Trophoblast cell (in vitro differentiated cells and primary cell): ENCODE data around the gene UBE2J2.
"Not testable (repeated sequence)": the region's sequence is repeated elsewhere in the genome, so short reads cannot be mapped to it uniquely, and the experiment has no call there.

Source experiments
- DNase-seq, 2 donors: peaks; one replicate each; pipeline ENCODE4 v3.0.0-alpha.2; 2016
- H2AFZ ChIP-seq: 2 replicates; pipeline ENCODE4 v1.6.1; 2013; ENCODE audit warnings: low read length, moderate library complexity, mild to moderate bottlenecking; ENCODE audit not compliant: insufficient read depth, poor library complexity
- H2AK5ac ChIP-seq: 2 replicates; pipeline ENCODE4 v1.6.1; 2013; ENCODE audit warnings: mild to moderate bottlenecking, low read length
- H2BK120ac ChIP-seq: 2 replicates; pipeline ENCODE4 v1.6.1; 2013; ENCODE audit warnings: low read length, mild to moderate bottlenecking, moderate library complexity; ENCODE audit not compliant: insufficient read depth, poor library complexity
- H2BK12ac ChIP-seq: 2 replicates; pipeline ENCODE4 v1.6.1; 2013; ENCODE audit warnings: mild to moderate bottlenecking, low read length, moderate library complexity
- H2BK5ac ChIP-seq: 2 replicates; pipeline ENCODE4 v1.6.1; 2013; ENCODE audit warnings: low read length, low read depth, moderate library complexity, mild to moderate bottlenecking; ENCODE audit not compliant: poor library complexity
- H3K14ac ChIP-seq: 2 replicates; pipeline ENCODE4 v1.6.1; 2013; ENCODE audit warnings: mild to moderate bottlenecking, low read length
- H3K18ac ChIP-seq: 2 replicates; pipeline ENCODE4 v1.6.1; 2013; ENCODE audit warnings: mild to moderate bottlenecking, low read length
- H3K23ac ChIP-seq: 2 replicates; pipeline ENCODE4 v1.6.1; 2013; ENCODE audit warnings: low read length
- H3K27ac ChIP-seq: 2 replicates; pipeline ENCODE4 v1.5.1; 2013; ENCODE audit warnings: low read depth, mild to moderate bottlenecking, inconsistent platforms, low read length, moderate library complexity
- H3K27me3 ChIP-seq: 2 replicates; pipeline ENCODE4 v1.6.1; 2013; ENCODE audit warnings: inconsistent platforms, mild to moderate bottlenecking, low read length, moderate library complexity; ENCODE audit not compliant: insufficient read depth
- H3K36me3 ChIP-seq, 2 experiments: 1 replicate in 1 of 2; 2 replicates in 1 of 2; pipeline ENCODE4 v1.6.1; 2013; ENCODE audit warnings: low read length in 2 of 2, mild to moderate bottlenecking in 2 of 2, moderate library complexity in 1 of 2; ENCODE audit not compliant: insufficient read depth in 2 of 2, control insufficient read depth in 1 of 2
- H3K4ac ChIP-seq: 2 replicates; pipeline ENCODE4 v1.6.1; 2013; ENCODE audit warnings: low read depth, mild to moderate bottlenecking, low read length, moderate library complexity
- H3K4me1 ChIP-seq, 2 experiments: 1 replicate in 1 of 2; 2 replicates in 1 of 2; pipeline ENCODE4 v1.6.1; 2013; ENCODE audit warnings: low read length in 2 of 2, mild to moderate bottlenecking in 2 of 2, moderate library complexity in 1 of 2; ENCODE audit not compliant: insufficient read depth in 2 of 2, control insufficient read depth in 1 of 2
- H3K4me2 ChIP-seq: 2 replicates; pipeline ENCODE4 v1.6.1; 2013; ENCODE audit warnings: inconsistent platforms, mild to moderate bottlenecking, low read length, moderate library complexity
- H3K4me3 ChIP-seq: 2 replicates; pipeline ENCODE4 v1.5.1; 2013; ENCODE audit warnings: mild to moderate bottlenecking, low read depth, low read length, inconsistent platforms
- H3K79me1 ChIP-seq: one replicate; pipeline ENCODE4 v1.6.1; 2013; ENCODE audit warnings: low read length
- H3K79me2 ChIP-seq: 2 replicates; pipeline ENCODE4 v1.6.1; 2013; ENCODE audit warnings: low read length, mild to moderate bottlenecking; ENCODE audit not compliant: control insufficient read depth, insufficient read depth, poor library complexity
- H3K9ac ChIP-seq: 2 replicates; pipeline ENCODE4 v1.6.1; 2013; ENCODE audit warnings: mild to moderate bottlenecking, low read length
- H3K9me3 ChIP-seq: 2 replicates; pipeline ENCODE4 v1.6.1; 2013; ENCODE audit warnings: low read depth, mild to moderate bottlenecking, control low read depth, inconsistent platforms, low read length; ENCODE audit not compliant: insufficient read depth
- H4K12ac ChIP-seq: 2 replicates; pipeline ENCODE4 v1.6.1; 2013; ENCODE audit warnings: low read depth, mild to moderate bottlenecking, low read length, moderate library complexity
- H4K8ac ChIP-seq: 2 replicates; pipeline ENCODE4 v1.6.1; 2013; ENCODE audit warnings: low read depth, mild to moderate bottlenecking, low read length, moderate library complexity
- H4K91ac ChIP-seq: one replicate; pipeline ENCODE4 v1.6.1; 2013; ENCODE audit warnings: low read depth, mild to moderate bottlenecking, low read length, moderate library complexity
- WGBS: extraction: QIAGEN DNeasy Blood & Tissue Kit; methylation state at CpG from one replicate; pipeline ENCODE4 v1.1.7; 2013; ENCODE audit warnings: missing lambda C conversion rate; ENCODE audit not compliant: insufficient read length, insufficient coverage; ENCODE audit errors: extremely low coverage; 5-methylcytosine and 5-hydroxymethylcytosine counted together

UBE2J2 gene

GRCh38 chr1:1317420-1317819 lies 43.8 kb upstream of the UBE2J2 start:
- H2AFZ ChIP-seq, result no peak overlapping the region
- no peak overlapping the region for H3K4me3 ChIP-seq
- H4K91ac ChIP-seq, result no peak overlapping the region
- H3K9ac ChIP-seq, result no peak overlapping the region
- no peaks in the 10 kb centered on the region for H3K79me1 ChIP-seq
- WGBS, result no CpG with 5 or more reads among the region's 6 CpGs
- peaks cover 0 to 4% of the 10 kb centered on the region in 2 experiments for H3K4me1 ChIP-seq
- H3K23ac ChIP-seq, result no peak overlapping the region
- no peak overlapping the region for H2AK5ac ChIP-seq
- H3K36me3 ChIP-seq, result peaks cover 62 to 64% of the 10 kb centered on the region in 2 experiments
- H2BK120ac ChIP-seq, result no peak overlapping the region
- no peak overlapping the region for H3K14ac ChIP-seq
- no peak overlapping the region for H2BK12ac ChIP-seq
- no peak overlapping the region for H2BK5ac ChIP-seq
- H3K27ac ChIP-seq, result no peak overlapping the region
- no peak overlapping the region for H3K4me2 ChIP-seq
- H3K27me3 ChIP-seq, result no peaks in the 10 kb centered on the region
- no peaks in the 10 kb centered on the region for H3K9me3 ChIP-seq
- H4K12ac ChIP-seq, result no peak overlapping the region
- no peak overlapping the region for H4K8ac ChIP-seq
- H3K79me2 ChIP-seq, result peaks cover 4% of the 10 kb centered on the region
- H3K18ac ChIP-seq, result no peak overlapping the region
- no peak overlapping the region for H3K4ac ChIP-seq
- DNase-seq, result no peak

- H2BK12ac ChIP-seq, H3K27me3 ChIP-seq, H3K14ac ChIP-seq, H3K23ac ChIP-seq, H2AK5ac ChIP-seq, H4K12ac ChIP-seq, H4K8ac ChIP-seq, H3K9me3 ChIP-seq, H3K79me2 ChIP-seq, H3K4me3 ChIP-seq, H3K4me2 ChIP-seq, H2AFZ ChIP-seq, H2BK5ac ChIP-seq, H3K18ac ChIP-seq, H3K79me1 ChIP-seq, H3K4me1 ChIP-seq, H4K91ac ChIP-seq, H3K27ac ChIP-seq, H2BK120ac ChIP-seq, H3K4ac ChIP-seq, H3K9ac ChIP-seq, DNase-seq: not testable (repeated sequence)
- H3K36me3 ChIP-seq, result peaks cover 71 to 72% of the 10 kb centered on the region in 2 experiments
- no CpG with 5 or more reads among the region's 8 CpGs for WGBS
These were observed 42.5 kb upstream of the UBE2J2 start for GRCh38 chr1:1316199-1316598.

- H2AFZ ChIP-seq, result no peak overlapping the region
- H3K4me1 ChIP-seq, result peaks cover 0 to 4% of the 10 kb centered on the region in 2 experiments
- no peak overlapping the region for H2AK5ac ChIP-seq
- no peak overlapping the region for H3K14ac ChIP-seq
- no peak overlapping the region for H3K4me2 ChIP-seq
- no peak overlapping the region for H4K91ac ChIP-seq
- H3K27ac ChIP-seq, result no peak overlapping the region
- H3K79me2 ChIP-seq, result no peaks in the 10 kb centered on the region
- H3K79me1 ChIP-seq, result no peaks in the 10 kb centered on the region
- H3K27me3 ChIP-seq, result no peaks in the 10 kb centered on the region
- no peak overlapping the region for H3K9ac ChIP-seq
- no peak overlapping the region for H3K18ac ChIP-seq
- no peak overlapping the region for H3K23ac ChIP-seq
- no CpG with 5 or more reads among the region's 26 CpGs for WGBS
- H3K36me3 ChIP-seq, result peaks cover 71 to 73% of the 10 kb centered on the region in 2 experiments
- no peak overlapping the region for H2BK120ac ChIP-seq
- H3K4me3 ChIP-seq, result no peak overlapping the region
- no peak overlapping the region for H4K12ac ChIP-seq
- no peak overlapping the region for H2BK5ac ChIP-seq
- H3K9me3 ChIP-seq, result no peaks in the 10 kb centered on the region
- DNase-seq, result no peak
- no peak overlapping the region for H3K4ac ChIP-seq
- no peak overlapping the region for H2BK12ac ChIP-seq
- H4K8ac ChIP-seq, result no peak overlapping the region
These were observed 41.8 kb upstream of the UBE2J2 start for GRCh38 chr1:1315435-1315954.

- H3K4me1 ChIP-seq, result peaks cover 5 to 10% of the 10 kb centered on the region in 2 experiments
- H3K9me3 ChIP-seq, result no peaks in the 10 kb centered on the region
- no peak overlapping the region for H3K23ac ChIP-seq
- H3K4ac ChIP-seq, result no peak overlapping the region
- no peaks in the 10 kb centered on the region for H3K27me3 ChIP-seq
- no peak overlapping the region for H3K14ac ChIP-seq
- no peak overlapping the region for H4K91ac ChIP-seq
- no peak for DNase-seq
- no peak overlapping the region for H4K12ac ChIP-seq
- H2BK5ac ChIP-seq, result no peak overlapping the region
- no peaks in the 10 kb centered on the region for H3K79me1 ChIP-seq
- WGBS, result no CpG with 5 or more reads among the region's 23 CpGs
- no peak overlapping the region for H4K8ac ChIP-seq
- no peaks in the 10 kb centered on the region for H3K79me2 ChIP-seq
- no peak overlapping the region for H3K18ac ChIP-seq
- no peak overlapping the region for H2AFZ ChIP-seq
- no peak overlapping the region for H3K4me3 ChIP-seq
- no peak overlapping the region for H2AK5ac ChIP-seq
- H3K27ac ChIP-seq, result no peak overlapping the region
- H2BK120ac ChIP-seq, result no peak overlapping the region
- no peak overlapping the region for H2BK12ac ChIP-seq
- no peak overlapping the region for H3K4me2 ChIP-seq
- H3K9ac ChIP-seq, result no peak overlapping the region
- H3K36me3 ChIP-seq, result peaks cover 71 to 73% of the 10 kb centered on the region in 2 experiments
These were observed 41.2 kb upstream of the UBE2J2 start for GRCh38 chr1:1314678-1315335.
